Measurements from ENCODE around the gene ASXL1. TPM values are rescaled to one million over a fixed set of nuclear protein-coding genes. Genes with fewer than 3 reads are reported as not detected.
"Not testable (repeated sequence)": the region's sequence is repeated elsewhere in the genome, so short reads cannot be mapped to it uniquely, and the experiment has no call there.

Gene ASXL1
- total RNA-seq, 1 experiment from 2014 or later, result 69.9 TPM

DNA sequence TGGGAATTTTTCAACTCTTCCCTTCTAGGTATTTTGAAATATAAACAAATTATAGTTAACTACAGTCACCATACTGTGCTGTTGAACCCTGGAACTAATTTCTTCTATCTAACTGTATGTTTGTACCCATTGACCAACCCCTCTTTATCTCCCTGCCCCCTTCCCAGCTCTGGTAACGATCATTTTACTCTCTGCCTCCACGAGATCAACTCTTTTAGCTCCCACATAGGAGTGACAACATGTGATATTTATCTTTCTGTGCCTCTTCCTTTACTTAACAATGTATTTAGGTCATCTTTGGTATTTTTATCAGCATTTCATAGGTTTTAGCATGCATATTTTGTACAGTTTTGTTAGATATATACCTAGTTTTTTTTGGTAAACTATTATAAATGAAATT, 45.9 kb downstream of the ASXL1 start:
- Mint-ChIP-seq H3K4me1 (ENCODE audit: insufficient read depth, unreplicated experiment) (peaks cover 14% of the 10 kb centered on the region), H3K27me3 (ENCODE audit: insufficient read depth, unreplicated experiment) (no peaks in the 10 kb centered on the region), H3K36me3 (ENCODE audit: insufficient read depth, unreplicated experiment) (peaks cover 42% of the 10 kb centered on the region), H3K4me3 (ENCODE audit: unreplicated experiment) (no peak overlapping the region), H3K9me3 (ENCODE audit: unreplicated experiment) (no peaks in the 10 kb centered on the region), H3K27ac (ENCODE audit: low read depth, unreplicated experiment) (peak overlapping the region; percentile 5)
- POLR2A ChIA-PET, result interaction anchor here (1.0 kb wide), 1 partner anchor 11 kb away, joined by 4 read pairs; no protein-coding TSS in a partner anchor
- no TSS peak for BruUV-seq (replicated peaks)
- DNase-seq (ENCODE audit: unreplicated experiment), result no peak
- CTCF ChIA-PET, result no interaction called here
- intact Hi-C loops (cut with micrococcal nuclease), result no loop called here
- TF ChIP-seq, protein P1, sequence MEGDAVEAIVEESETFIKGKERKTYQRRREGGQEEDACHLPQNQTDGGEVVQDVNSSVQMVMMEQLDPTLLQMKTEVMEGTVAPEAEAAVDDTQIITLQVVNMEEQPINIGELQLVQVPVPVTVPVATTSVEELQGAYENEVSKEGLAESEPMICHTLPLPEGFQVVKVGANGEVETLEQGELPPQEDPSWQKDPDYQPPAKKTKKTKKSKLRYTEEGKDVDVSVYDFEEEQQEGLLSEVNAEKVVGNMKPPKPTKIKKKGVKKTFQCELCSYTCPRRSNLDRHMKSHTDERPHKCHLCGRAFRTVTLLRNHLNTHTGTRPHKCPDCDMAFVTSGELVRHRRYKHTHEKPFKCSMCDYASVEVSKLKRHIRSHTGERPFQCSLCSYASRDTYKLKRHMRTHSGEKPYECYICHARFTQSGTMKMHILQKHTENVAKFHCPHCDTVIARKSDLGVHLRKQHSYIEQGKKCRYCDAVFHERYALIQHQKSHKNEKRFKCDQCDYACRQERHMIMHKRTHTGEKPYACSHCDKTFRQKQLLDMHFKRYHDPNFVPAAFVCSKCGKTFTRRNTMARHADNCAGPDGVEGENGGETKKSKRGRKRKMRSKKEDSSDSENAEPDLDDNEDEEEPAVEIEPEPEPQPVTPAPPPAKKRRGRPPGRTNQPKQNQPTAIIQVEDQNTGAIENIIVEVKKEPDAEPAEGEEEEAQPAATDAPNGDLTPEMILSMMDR (IDR thresholded peaks at IDR 0.05; ENCODE audit: unreplicated experiment), result no peak

DNA sequence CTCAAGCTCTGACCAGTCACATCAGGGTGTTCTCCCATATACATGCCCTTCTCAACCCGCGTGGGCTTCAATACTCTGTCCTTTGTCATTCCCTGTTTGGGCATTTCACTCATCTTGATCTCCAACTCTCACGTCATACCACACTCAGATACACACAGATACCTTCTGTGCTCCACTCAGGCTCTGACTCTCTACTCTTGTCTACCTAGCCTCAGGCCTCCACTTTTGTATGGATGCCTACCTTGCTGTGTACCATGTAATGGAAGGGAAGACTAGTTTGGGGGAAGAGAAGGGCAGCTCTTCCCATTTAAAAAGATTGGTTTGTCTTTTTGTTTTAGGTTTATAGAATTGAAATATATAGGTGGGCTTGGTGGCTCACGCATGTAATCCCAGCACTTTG, 48.6 kb downstream of the ASXL1 start:
- BruUV-seq (replicated peaks), result no TSS peak
- Mint-ChIP-seq H3K4me3 (ENCODE audit: unreplicated experiment) (no peak overlapping the region), H3K27me3 (ENCODE audit: insufficient read depth, unreplicated experiment) (no peaks in the 10 kb centered on the region), H3K36me3 (ENCODE audit: insufficient read depth, unreplicated experiment) (peaks cover 32% of the 10 kb centered on the region), H3K27ac (ENCODE audit: low read depth, unreplicated experiment) (no peak overlapping the region), H3K9me3 (ENCODE audit: unreplicated experiment) (no peaks in the 10 kb centered on the region), H3K4me1 (ENCODE audit: insufficient read depth, unreplicated experiment) (peaks cover 14% of the 10 kb centered on the region)
- DNase-seq (ENCODE audit: unreplicated experiment), result no peak
- TF ChIP-seq, protein P1 (IDR thresholded peaks at IDR 0.05; ENCODE audit: unreplicated experiment), result no peak
- POLR2A ChIA-PET, result interaction anchor here (0.6 to 1.5 kb wide), 2 partner anchors 42 to 49 kb away, joined by 3 read pairs; partner anchors contain the start of gene ASXL1
- intact Hi-C loops (cut with micrococcal nuclease), result no loop called here
- CTCF ChIA-PET, result interaction anchor here (0.6 to 1.1 kb wide), 2 partner anchors 8 to 381 kb away, joined by 3 read pairs; no protein-coding TSS in a partner anchor

DNA sequence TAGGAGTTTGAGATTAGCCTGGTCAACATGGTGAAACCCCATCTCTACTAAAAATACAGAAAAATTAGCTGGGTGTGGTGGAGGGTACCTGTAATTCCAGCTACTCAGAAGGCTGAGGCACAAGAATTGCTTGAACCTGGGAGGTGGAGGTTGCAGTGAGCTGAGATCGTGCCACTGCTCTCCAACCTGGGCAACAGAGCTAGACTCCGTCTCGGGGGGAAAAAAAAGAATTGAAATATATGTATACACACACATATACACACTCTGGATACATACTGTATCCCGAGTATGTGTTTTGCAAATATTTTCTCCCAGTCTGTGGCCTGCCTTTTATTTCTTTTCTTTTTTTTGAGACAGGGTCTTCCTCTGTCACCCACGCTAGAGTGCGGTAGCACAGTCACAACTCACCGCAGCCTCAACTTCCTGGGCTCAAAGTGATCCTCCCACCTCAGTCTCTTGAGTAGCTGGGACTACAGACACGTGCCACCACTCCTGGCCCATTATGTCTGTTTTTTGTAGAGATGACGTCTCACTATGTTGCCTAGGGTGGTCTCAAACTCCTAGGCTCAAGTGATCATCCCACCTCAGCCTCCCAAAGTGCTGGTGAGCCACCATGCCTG, 49.1 kb downstream of the ASXL1 start:
- ChIA-PET POLR2A (interaction anchor here (1.0 to 1.5 kb wide), 2 partner anchors 42 to 65 kb away, joined by 3 read pairs; no protein-coding TSS in a partner anchor), CTCF (interaction anchor here (0.6 to 0.7 kb wide), 3 partner anchors 10 to 412 kb away, joined by 3 to 4 read pairs (median 3); no protein-coding TSS in a partner anchor)
- H3K9me3 Mint-ChIP-seq (ENCODE audit: unreplicated experiment); H3K27ac Mint-ChIP-seq (ENCODE audit: low read depth, unreplicated experiment); H3K4me3 Mint-ChIP-seq (ENCODE audit: unreplicated experiment); BruUV-seq (replicated peaks); H3K27me3 Mint-ChIP-seq (ENCODE audit: insufficient read depth, unreplicated experiment); DNase-seq (ENCODE audit: unreplicated experiment); intact Hi-C loops (cut with micrococcal nuclease): not testable (repeated sequence)
- Mint-ChIP-seq H3K4me1 (ENCODE audit: insufficient read depth, unreplicated experiment) (peaks cover 14% of the 10 kb centered on the region), H3K36me3 (ENCODE audit: insufficient read depth, unreplicated experiment) (peaks cover 34% of the 10 kb centered on the region)

DNA sequence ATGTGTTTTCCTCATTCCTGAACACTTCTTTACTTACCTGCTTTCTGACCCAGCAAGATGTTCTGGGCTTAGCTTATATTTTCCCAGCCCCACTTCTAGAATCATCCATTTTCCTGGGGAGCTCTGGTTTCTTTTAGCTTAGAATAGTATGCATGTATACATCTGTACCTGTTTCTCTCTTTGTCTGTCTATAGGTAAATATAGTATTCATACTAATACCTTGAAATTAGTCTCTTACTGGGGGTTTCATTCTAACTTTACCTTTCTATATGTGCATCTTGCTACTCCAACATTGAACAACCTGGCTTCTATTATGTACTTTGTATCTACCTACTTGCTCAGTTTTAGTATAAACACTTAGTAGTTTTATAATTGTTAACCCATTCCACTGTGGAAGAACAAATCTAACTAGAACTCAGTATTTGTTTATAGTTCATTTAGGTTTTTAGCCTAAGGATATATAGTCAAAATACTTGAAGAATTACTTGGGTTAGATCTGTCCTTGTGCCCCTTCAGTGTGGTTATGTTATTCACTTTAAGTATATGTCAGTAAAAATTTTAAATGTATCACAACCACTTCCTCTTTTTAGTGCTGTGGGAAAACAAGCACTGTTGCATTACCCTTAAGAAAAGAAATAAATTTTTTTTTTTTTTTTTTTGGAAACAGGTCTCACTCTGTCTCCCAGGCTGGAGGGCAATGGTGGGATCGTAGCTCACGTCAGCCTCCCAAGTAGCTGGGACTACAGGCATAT, 54.0 kb downstream of the ASXL1 start:
- no peak overlapping the region for H3K4me3 Mint-ChIP-seq (ENCODE audit: unreplicated experiment)
- TF ChIP-seq, protein P1 (IDR thresholded peaks at IDR 0.05; ENCODE audit: unreplicated experiment), result no peak
- ChIA-PET CTCF (interaction anchor here (0.7 to 1.1 kb wide), 2 partner anchors 70 to 72 kb away, joined by 3 read pairs; no protein-coding TSS in a partner anchor), POLR2A (interaction anchor here (0.9 kb wide), 1 partner anchor 20 kb away, joined by 3 read pairs; no protein-coding TSS in a partner anchor)
- H3K9me3 Mint-ChIP-seq (ENCODE audit: unreplicated experiment), result no peaks in the 10 kb centered on the region
- BruUV-seq (replicated peaks), result no TSS peak
- H3K27me3 Mint-ChIP-seq (ENCODE audit: insufficient read depth, unreplicated experiment), result no peaks in the 10 kb centered on the region
- peaks cover 17% of the 10 kb centered on the region for H3K4me1 Mint-ChIP-seq (ENCODE audit: insufficient read depth, unreplicated experiment)
- DNase-seq (ENCODE audit: unreplicated experiment), result no peak
- intact Hi-C loops (cut with micrococcal nuclease), result no loop called here
- H3K36me3 Mint-ChIP-seq (ENCODE audit: insufficient read depth, unreplicated experiment), result peaks cover 31% of the 10 kb centered on the region
- H3K27ac Mint-ChIP-seq (ENCODE audit: low read depth, unreplicated experiment), result no peak overlapping the region
